HCT116 (cell line): ENCODE data around the gene ITFG1.

Experiments used
- POLR2A ChIP-seq: IDR thresholded peaks from 2 replicates; pipeline ENCODE4 v1.7.0; 2011; ENCODE audit warnings: borderline replicate concordance; ENCODE audit not compliant: insufficient read depth, insufficient read length; ENCODE audit errors: extremely low read depth
- POLR2AphosphoS5 ChIP-seq: IDR thresholded peaks from 2 replicates; pipeline ENCODE4 v1.6.1; 2011; ENCODE audit warnings: mild to moderate bottlenecking, low read depth, low read length, moderate library complexity
- RAD21 ChIP-seq: IDR thresholded peaks from 2 replicates; pipeline ENCODE4 v1.6.1; 2012; ENCODE audit warnings: low read depth, mild to moderate bottlenecking
- SRF ChIP-seq: IDR thresholded peaks from 2 replicates; pipeline ENCODE4 v1.6.1; 2012; ENCODE audit warnings: low read depth
- TCF7L2 ChIP-seq: IDR thresholded peaks from 2 replicates; pipeline ENCODE4 v1.7.0; 2011; ENCODE audit warnings: borderline replicate concordance, inconsistent platforms; ENCODE audit not compliant: insufficient read depth, insufficient read length; ENCODE audit errors: extremely low read depth
- YY1 ChIP-seq: IDR thresholded peaks from 2 replicates; pipeline ENCODE4 v1.6.1; 2011; ENCODE audit warnings: low read length, low read depth, moderate library complexity, mild to moderate bottlenecking; ENCODE audit not compliant: insufficient replicate concordance; ENCODE audit errors: extremely low read depth
- ZFX ChIP-seq: fragments of 450-650 bp; IDR thresholded peaks from 2 replicates; pipeline ENCODE4 v1.6.1; 2017
- TF ChIP-seq, protein P1 (sequence below), 3 experiments: fragments of 200-600 bp in 1 of 3; sonication (generic) in 1 of 3; IDR thresholded peaks in 2 of 3; conservative IDR thresholded peaks in 1 of 3; 2 replicates each; pipeline ENCODE4 v1.5.1; 2012 to 2017; ENCODE audit warnings: low read depth in 2 of 3, low read length in 2 of 3, antibody characterized with exemption in 1 of 3, borderline replicate concordance in 1 of 3, control low read depth in 1 of 3, mild to moderate bottlenecking in 1 of 3, mixed read lengths in 1 of 3, mixed run types in 1 of 3, moderate library complexity in 1 of 3; ENCODE audit not compliant: insufficient read depth in 1 of 3
- TF ChIP-seq, protein P2 (sequence below): IDR thresholded peaks from 2 replicates; pipeline ENCODE4 v1.6.1; 2011; ENCODE audit warnings: mild to moderate bottlenecking, low read length, moderate library complexity; ENCODE audit not compliant: insufficient replicate concordance; ENCODE audit errors: extremely low read depth
- TF ChIP-seq, protein P3 (sequence below): IDR thresholded peaks from 2 replicates; pipeline ENCODE4 v1.6.1; 2012; ENCODE audit warnings: low read depth

DNA sequence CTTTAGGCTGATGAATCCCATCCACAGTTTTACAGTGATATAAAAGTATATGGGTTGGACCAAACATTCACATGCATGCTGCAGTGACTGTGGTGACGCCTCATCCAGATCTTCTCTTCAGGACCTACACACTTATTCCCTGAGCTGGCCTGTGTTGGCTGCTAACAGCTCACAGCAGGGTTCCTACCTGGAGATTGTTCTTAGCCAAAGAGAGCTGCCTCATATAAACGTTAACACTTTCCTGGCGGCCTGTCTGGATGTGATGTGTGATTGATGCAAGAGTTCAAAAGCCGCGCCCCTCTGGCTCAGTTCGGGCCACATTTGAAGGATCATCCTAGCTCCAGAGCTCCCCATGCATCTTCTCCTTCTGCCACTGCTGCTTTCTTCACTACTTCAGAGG lies 224.1 kb downstream of the ITFG1 start:
- TF ChIP-seq YY1 (no peak), SRF (no peak), POLR2AphosphoS5 (no peak), ZFX (no peak), POLR2A (no peak), RAD21 (no peak), TCF7L2 (no peak)
- TF ChIP-seq, protein P1, sequence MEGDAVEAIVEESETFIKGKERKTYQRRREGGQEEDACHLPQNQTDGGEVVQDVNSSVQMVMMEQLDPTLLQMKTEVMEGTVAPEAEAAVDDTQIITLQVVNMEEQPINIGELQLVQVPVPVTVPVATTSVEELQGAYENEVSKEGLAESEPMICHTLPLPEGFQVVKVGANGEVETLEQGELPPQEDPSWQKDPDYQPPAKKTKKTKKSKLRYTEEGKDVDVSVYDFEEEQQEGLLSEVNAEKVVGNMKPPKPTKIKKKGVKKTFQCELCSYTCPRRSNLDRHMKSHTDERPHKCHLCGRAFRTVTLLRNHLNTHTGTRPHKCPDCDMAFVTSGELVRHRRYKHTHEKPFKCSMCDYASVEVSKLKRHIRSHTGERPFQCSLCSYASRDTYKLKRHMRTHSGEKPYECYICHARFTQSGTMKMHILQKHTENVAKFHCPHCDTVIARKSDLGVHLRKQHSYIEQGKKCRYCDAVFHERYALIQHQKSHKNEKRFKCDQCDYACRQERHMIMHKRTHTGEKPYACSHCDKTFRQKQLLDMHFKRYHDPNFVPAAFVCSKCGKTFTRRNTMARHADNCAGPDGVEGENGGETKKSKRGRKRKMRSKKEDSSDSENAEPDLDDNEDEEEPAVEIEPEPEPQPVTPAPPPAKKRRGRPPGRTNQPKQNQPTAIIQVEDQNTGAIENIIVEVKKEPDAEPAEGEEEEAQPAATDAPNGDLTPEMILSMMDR (IDR thresholded peaks at IDR 0.05 in 2 of 3, conservative IDR thresholded peaks at IDR 0.05 in 1 of 3; ENCODE audit: borderline replicate concordance in 1 of 3, insufficient read depth in 1 of 3, low read depth in 2 of 3, low read length in 2 of 3) = no peak
- TF ChIP-seq, protein P2, sequence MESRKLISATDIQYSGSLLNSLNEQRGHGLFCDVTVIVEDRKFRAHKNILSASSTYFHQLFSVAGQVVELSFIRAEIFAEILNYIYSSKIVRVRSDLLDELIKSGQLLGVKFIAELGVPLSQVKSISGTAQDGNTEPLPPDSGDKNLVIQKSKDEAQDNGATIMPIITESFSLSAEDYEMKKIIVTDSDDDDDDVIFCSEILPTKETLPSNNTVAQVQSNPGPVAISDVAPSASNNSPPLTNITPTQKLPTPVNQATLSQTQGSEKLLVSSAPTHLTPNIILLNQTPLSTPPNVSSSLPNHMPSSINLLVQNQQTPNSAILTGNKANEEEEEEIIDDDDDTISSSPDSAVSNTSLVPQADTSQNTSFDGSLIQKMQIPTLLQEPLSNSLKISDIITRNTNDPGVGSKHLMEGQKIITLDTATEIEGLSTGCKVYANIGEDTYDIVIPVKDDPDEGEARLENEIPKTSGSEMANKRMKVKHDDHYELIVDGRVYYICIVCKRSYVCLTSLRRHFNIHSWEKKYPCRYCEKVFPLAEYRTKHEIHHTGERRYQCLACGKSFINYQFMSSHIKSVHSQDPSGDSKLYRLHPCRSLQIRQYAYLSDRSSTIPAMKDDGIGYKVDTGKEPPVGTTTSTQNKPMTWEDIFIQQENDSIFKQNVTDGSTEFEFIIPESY = no peak
- TF ChIP-seq, protein P3, sequence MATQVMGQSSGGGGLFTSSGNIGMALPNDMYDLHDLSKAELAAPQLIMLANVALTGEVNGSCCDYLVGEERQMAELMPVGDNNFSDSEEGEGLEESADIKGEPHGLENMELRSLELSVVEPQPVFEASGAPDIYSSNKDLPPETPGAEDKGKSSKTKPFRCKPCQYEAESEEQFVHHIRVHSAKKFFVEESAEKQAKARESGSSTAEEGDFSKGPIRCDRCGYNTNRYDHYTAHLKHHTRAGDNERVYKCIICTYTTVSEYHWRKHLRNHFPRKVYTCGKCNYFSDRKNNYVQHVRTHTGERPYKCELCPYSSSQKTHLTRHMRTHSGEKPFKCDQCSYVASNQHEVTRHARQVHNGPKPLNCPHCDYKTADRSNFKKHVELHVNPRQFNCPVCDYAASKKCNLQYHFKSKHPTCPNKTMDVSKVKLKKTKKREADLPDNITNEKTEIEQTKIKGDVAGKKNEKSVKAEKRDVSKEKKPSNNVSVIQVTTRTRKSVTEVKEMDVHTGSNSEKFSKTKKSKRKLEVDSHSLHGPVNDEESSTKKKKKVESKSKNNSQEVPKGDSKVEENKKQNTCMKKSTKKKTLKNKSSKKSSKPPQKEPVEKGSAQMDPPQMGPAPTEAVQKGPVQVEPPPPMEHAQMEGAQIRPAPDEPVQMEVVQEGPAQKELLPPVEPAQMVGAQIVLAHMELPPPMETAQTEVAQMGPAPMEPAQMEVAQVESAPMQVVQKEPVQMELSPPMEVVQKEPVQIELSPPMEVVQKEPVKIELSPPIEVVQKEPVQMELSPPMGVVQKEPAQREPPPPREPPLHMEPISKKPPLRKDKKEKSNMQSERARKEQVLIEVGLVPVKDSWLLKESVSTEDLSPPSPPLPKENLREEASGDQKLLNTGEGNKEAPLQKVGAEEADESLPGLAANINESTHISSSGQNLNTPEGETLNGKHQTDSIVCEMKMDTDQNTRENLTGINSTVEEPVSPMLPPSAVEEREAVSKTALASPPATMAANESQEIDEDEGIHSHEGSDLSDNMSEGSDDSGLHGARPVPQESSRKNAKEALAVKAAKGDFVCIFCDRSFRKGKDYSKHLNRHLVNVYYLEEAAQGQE = no peak
